Neural cell (in vitro differentiated cells): ENCODE data around the gene ATXN10.

Source experiments
- EP300 ChIP-seq: fragments of 450-650 bp; conservative IDR thresholded peaks from 2 replicates; pipeline ENCODE4 v1.6.1; 2014; ENCODE audit warnings: antibody characterized with exemption, mild to moderate bottlenecking, moderate library complexity; ENCODE audit not compliant: poor library complexity, severe bottlenecking
- EZH2 ChIP-seq: fragments of 200-600, 300-800 bp; shearing (Covaris generic), sonication (generic); IDR thresholded peaks from 2 replicates; pipeline ENCODE4 v1.6.1; 2014; ENCODE audit warnings: antibody characterized with exemption, low read length, borderline replicate concordance, mild to moderate bottlenecking; ENCODE audit not compliant: insufficient read depth, poor library complexity, severe bottlenecking
- POLR2AphosphoS5 ChIP-seq: IDR thresholded peaks from 2 replicates; pipeline ENCODE4 v1.6.1; 2012
- REST ChIP-seq: IDR thresholded peaks from 2 replicates; pipeline ENCODE4 v1.6.1; 2012; ENCODE audit warnings: borderline replicate concordance
- SMC3 ChIP-seq: fragments of 450-650 bp; conservative IDR thresholded peaks from 2 replicates; pipeline ENCODE4 v1.6.1; 2014; ENCODE audit warnings: antibody characterized with exemption, mild to moderate bottlenecking, moderate library complexity; ENCODE audit not compliant: poor library complexity
- TAF1 ChIP-seq: IDR thresholded peaks from 2 replicates; pipeline ENCODE4 v1.6.1; 2012; ENCODE audit warnings: low read depth
- TF ChIP-seq, protein P1 (sequence below): fragments of 450-650 bp; IDR thresholded peaks from 2 replicates; pipeline ENCODE4 v1.5.1; 2014; ENCODE audit warnings: antibody characterized with exemption, mild to moderate bottlenecking, moderate library complexity; ENCODE audit not compliant: poor library complexity, severe bottlenecking

GRCh38 chr22:45828841-45829240 lies 157.2 kb downstream of the ATXN10 start:
- TF ChIP-seq, protein P1, sequence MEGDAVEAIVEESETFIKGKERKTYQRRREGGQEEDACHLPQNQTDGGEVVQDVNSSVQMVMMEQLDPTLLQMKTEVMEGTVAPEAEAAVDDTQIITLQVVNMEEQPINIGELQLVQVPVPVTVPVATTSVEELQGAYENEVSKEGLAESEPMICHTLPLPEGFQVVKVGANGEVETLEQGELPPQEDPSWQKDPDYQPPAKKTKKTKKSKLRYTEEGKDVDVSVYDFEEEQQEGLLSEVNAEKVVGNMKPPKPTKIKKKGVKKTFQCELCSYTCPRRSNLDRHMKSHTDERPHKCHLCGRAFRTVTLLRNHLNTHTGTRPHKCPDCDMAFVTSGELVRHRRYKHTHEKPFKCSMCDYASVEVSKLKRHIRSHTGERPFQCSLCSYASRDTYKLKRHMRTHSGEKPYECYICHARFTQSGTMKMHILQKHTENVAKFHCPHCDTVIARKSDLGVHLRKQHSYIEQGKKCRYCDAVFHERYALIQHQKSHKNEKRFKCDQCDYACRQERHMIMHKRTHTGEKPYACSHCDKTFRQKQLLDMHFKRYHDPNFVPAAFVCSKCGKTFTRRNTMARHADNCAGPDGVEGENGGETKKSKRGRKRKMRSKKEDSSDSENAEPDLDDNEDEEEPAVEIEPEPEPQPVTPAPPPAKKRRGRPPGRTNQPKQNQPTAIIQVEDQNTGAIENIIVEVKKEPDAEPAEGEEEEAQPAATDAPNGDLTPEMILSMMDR: no peak
- TF ChIP-seq REST: no peak
- no peak for TF ChIP-seq SMC3
- TF ChIP-seq EZH2: no peak
- no peak for TF ChIP-seq EP300
- TF ChIP-seq POLR2AphosphoS5: no peak
- no peak for TF ChIP-seq TAF1
